GM19455 (cell line): Measurements from ENCODE around the gene HOTAIR.

ENCODE experiments used
- ATAC-seq: cut with Tn5 transposase; IDR thresholded peaks from one replicate; pipeline ENCODE4 v1.9.1; 2021; ENCODE audit not compliant: unreplicated experiment

HOTAIR gene

DNA sequence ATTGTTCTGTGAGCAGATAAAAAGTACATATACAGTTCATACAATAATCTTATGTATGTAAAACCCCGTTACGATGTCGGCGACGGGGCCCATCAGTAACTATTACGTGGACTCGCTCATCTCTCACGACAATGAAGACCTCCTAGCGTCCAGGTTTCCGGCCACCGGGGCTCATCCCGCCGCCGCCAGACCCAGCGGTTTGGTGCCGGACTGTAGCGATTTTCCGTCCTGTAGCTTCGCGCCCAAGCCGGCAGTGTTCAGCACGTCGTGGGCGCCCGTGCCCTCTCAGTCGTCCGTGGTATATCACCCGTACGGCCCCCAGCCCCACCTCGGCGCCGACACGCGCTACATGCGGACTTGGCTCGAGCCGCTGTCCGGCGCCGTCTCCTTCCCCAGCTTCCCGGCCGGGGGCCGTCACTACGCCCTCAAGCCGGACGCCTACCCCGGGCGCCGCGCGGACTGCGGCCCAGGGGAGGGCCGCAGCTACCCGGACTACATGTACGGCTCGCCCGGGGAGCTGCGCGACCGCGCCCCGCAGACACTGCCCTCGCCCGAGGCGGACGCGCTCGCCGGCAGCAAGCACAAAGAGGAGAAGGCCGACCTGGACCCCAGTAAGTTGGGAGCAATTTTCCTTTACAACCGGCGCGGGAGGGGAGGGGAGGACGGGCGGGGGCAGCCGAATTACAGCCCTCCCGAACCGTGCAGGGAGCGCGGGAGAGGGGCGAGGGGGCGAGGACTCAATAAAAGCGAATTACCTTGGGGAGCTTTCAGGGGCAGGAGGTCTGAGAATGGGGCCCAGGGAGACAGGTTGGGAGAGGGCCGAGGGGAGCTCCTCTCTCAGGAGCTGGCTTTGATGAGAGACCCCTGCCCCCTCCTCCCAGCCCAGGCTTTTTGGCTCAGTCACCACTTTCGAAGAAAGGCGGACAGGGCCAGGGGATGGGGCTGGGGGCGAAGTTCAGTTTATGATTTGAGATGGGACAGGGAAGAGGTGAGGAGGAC lies 25.7 kb upstream of the HOTAIR start, which contains the start of gene HOXC9:
Gene HOXC9, plus strand, starts transcription at position 46 of the 999 bp plus-strand sequence. Its CDS starts 28 bp downstream, at position 74.
- ATAC-seq = no peak

DNA sequence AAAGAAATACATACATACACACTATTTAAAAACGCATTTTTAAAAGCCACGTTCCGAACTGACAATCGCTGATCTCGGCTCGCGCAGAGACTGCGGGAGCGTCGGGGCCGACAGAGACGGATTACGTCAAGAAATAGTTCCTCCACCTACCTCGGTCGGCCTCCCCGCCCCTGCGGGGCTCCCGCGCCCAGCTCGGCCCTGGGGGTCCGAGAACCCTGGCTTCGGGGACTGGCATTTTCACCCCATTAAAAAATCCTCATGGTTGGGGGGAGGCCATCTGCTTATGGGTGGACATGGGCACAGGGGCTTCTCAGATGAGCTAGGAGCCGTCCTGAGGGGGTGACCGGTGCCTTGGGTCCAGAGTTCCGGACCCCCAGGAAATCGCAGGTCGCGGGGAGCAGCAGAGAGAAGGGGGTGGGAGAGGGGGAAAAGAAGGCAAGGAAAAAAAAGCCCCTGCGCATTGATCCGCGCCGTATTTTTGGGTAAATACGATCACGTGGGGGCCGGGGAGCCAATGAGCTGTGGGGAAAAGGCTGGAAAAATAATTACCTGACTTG lies 24.9 kb upstream of the HOTAIR start:
- ATAC-seq = no peak

DNA sequence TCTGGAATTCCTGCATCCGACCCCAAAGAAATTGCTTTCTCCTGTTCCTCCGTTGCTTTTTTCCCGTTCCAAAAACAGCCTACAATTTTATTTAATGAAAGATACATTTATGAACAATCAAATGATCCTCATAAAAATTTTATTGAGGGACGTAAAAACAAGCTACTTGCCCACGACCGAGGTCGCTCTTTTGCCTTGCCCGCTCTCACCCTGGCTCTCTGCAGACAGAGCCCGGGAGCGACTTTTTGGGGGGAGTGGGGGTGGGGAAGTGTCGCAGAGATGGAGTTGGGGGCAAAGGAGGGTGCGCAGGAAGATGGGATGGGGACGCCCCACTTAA lies 24.1 kb upstream of the HOTAIR start:
- no peak for ATAC-seq

DNA sequence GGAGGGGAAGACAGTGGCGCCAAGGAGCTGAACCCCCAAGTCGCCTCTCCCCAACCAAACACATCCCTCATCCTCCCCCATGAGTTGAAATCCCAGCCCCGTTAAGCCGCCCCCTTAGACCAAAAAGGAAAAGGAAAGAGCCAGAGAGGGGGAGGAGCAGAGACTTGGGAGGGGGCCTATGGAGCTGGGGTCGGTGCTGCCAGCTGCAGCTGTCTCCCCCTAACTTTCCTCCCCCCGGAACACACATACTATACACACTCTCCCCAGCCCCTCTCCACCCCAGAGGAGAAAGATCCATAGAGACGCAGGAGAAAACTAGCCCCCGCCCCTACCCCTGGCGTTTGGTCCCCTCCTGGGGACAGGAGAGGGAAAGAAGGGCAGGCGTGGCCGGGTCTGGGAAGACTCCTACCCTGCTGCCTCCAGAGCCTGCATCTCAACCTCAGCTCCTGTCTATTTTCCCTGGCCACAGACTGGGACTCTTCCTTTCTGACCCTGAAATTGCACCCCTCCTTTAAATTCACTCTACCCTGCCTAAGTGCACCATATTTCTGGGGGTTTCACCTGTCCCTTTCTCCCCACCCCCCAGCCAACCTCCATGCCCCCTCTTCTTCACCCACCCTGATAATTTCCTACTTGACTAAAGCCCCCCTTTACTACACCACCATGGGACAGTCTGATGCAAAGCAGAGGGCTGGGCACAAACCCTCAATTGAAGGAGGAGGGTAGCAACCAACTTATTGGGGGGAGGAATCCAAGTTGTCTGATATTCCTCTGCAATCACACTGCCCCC lies 23.6 kb upstream of the HOTAIR start:
- no peak for ATAC-seq

DNA sequence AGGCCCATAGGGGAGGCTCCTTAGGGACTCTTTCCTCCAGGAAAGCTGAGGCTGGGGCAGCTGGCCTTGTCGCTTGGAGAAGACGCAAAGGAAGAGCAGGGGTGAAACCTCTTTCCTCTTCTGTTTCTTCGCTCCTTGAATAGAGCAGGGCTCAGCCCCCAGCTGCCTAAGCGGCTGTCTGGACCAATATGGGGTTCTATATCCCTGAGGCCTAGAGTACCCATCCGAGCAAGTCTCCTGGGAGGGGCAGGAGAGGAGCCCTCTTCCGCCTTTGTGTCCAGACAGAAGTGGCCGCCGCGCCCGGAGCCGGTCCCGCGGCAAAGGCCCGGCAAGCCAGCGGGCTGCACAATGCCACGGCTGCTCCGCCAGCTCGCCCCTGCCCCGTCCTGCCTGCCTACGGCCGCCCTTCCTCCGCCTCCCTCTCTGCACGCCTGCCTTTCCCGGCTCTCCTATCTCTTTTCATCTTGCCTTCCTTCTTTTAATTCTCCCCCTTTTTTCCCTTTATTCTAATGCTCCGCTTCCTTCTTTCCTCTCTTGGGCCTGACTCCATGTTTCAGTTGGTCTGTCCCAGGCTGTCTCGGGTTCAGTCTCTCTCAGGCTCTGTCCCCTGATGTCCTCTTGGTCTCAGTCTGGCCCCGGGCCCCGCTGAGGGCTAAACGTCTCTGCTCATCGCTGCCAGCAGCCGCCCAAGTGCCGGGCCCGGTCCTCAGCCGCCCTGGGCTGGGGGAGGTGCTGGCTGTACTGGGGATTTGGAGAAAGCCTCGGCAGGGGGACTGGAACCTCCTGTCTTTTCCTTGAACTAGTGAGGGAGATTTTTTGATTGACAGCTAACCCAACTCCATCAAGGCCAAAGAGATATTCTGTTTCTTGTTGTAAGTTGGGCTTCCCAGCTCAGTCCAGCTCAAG lies 22.7 kb upstream of the HOTAIR start:
- no peak for ATAC-seq

DNA sequence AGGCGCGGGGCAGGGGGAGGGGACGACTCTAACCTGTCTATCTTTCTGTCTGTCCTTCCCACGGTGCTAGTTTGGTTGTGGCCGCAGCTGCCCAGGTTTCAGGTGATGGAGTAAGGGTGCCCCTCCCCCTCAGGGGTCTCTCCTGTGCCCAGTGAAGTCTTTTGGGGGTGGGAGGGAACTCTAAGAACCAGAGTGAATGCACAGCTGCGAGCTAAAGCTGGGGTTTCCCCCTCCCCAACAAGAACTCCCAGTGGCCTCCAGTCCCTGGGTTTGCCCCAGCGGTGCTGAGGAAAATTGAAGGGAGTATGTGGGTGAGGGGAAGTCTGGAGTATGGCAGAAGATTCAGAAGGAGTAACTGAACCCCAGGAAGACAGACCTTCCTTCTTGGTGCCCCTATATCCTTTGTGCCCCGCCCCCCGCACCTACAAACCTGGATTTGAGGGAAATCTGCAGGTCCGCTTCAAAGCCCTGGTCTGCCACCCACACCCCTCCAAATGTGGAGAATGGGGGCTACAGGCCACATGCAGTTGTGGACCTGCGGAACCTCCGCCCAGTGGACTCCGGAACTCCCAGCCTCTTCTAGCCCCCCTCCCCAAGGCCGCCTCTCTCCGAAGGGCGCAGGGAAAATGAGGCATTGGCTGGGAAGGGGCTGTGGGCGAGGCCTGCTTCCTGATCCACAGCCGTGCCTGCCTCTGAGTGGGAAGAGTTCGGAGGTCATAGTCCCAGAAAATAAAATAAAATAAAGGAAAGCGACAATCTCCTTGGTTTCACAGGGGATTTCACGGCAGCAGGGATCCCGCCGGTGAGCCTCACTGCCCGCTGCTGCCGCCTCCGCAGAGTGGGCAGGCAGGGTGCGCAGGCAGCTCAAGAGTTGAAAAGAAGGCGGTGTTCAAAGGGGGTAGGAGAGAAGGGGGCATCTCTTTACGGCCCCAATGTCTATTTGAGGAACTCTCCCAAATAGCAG lies 21.8 kb upstream of the HOTAIR start:
- ATAC-seq = no peak

DNA sequence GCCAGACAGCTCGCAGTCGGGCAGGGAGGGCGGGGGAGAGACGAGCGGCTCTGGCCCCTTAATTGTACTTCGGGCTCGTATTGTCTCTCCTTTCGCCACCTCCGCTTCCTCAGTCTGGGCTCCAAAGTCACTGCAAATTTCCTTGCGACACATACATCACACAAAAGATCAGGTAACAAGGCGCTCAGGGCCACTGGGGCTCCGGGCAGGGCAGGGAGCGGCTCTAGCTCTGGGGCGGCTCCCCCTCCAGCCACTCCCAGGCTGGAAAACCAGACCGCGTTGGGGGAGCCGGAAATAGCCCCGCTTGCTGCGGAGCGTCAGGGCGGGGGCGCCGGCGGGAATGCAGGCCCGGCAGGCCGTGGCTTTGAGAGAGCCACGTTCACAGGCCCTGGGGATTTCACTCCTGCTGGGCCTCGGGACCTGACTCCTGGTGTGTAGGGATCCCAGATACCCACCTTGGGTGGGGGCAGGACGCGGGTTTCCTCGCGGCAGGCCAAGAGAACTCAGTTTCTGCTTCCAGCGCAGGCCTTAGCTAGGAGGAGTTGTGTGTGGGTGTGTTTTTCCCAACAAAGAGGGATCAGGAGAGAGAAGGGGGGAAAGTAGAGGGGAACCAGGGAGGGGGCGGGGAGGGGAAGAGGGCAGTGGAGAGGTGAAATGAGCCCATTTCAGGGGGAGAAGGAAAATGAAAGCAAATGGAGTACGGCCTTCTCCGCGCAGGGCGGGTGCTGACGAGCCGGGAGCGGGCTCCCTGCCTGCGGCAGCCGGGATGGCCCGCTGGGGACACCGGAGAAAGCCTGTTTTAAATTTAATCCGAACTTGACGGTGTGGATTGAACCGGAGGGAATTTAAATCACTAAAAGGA lies 20.9 kb upstream of the HOTAIR start:
- no peak for ATAC-seq

DNA sequence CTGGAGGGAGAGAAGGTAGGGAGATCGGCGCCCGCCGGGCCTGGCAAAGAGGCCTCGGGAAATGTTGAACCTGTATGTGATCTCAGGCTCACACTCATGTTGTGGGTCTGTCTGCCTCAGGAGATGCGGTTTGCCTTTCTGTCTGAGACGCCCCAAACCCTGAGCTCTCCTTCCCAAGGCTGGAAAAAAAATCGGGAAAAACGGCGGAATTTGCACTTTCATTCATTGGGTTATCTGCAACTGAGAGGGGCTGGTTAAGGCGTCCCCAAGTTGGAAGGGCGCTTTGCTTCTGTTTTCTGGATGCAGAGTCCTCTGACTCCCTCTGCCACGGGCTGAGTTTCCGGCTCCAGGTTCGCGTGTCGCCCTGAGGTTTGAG lies 20.2 kb upstream of the HOTAIR start:
- ATAC-seq = no peak

DNA sequence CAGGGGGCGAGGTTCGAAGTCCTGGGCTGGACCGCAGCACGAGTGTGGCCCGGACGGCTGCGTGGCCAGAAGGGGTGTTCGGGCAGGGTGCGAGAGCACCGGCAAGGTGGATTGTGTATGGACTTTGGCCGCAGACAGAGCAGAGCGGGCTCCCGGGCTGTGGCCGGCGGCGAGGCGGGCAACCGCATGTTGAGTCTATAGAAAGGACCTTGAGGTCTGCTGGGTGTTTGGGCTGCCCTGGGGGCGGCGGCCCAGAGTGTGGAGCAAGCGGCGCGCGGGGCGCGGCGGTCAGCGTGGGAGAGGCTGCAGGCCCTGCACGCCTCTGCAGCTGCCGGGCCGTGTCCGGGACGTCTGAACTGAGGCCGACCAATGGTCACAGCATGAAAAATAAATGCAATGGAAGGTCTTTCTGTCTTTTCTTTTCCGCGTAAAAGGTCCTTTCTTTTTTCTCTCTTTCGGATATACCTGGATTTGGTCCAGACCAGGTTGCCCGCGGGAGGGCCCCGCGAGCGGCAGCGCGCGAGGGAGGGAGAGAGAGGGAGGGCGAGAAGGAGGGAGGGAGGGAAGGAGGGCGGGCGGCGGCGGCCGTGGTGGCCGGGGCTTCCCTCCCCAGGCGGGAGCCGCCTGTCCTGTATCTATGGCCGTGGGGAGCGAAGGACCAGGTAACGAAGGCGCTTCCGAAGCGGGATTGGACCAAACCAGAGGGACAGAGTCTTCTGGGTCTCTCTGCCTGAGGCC lies 19.7 kb upstream of the HOTAIR start:
- no peak for ATAC-seq

DNA sequence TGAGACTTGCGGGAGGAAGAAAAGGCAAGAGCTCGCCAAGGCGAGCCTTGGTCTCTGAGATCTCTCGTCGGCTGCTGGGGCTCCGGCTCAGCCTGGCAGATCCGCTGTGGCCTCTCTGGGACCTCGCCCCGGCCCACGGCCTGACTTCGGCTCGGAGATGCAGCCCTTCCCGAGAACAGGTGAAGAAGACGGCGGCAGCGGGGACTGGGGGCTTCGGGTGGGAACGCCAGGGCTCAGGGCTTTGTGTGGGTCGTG lies 19.2 kb upstream of the HOTAIR start:
- ATAC-seq = no peak

DNA sequence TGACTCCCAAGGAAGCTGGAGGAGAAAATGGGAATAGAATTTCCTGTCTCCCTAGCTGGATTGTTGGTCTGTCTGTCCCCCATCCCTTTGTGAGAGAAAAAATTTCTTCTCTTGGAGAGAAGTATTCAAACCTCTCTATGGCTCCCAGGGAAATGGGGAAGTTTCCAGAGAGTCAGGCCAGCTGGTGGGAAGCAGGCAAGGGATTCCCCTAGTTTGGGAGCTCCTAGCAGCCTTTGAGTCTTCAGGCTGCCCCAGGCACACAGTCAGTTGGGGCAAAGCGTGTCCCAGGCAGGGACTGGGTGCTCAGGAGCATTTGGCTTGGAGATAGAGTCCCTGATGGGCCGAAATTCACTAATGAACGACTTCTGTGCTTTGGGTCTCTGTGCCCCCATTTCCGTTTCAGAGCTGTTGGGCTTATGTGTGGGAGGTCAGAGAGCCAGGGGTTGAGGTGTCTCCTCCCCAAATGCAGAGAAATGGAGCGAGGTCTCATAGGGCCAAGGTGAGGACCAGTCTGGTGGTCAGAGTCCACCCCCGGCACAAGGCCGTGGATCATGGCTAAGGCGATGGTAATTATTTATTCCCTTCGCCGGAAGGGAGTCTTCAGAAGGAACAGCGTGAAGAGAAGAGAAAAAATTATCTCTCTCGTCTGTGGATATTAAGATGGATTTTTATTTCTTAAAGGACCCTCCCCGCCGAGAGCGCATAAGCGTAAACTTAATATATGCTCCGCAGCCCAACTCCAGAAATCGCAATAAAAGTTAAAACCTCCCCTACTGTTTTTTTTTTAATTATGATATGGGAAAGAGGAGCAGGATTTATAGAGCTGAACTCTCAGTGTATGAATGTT lies 18.6 kb upstream of the HOTAIR start:
- no peak for ATAC-seq

DNA sequence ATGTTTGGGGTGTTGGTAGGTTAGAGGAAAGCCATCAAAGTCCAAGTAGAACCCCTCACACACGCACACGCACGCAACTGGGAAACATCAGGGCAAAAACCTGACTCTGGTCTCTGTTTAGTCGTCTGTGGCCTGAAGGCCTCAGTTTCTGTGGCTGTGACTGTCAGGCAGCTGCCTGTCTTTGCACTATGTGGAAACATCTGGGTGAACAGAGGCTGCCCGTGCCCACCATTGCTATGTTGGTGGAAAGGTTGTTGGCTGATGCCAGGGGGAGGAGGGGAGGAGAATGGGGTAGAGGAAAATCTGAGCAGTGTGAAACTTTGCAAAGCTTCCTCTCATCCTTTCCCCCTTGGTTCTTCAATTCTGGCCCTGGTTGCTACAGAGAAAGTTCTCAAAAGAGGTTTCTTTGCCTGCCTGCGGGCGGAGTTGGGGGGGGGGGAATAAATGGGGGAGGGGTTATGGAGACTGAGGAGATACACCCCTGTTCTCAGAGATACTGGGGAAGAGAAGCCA lies 17.7 kb upstream of the HOTAIR start:
- no peak for ATAC-seq

DNA sequence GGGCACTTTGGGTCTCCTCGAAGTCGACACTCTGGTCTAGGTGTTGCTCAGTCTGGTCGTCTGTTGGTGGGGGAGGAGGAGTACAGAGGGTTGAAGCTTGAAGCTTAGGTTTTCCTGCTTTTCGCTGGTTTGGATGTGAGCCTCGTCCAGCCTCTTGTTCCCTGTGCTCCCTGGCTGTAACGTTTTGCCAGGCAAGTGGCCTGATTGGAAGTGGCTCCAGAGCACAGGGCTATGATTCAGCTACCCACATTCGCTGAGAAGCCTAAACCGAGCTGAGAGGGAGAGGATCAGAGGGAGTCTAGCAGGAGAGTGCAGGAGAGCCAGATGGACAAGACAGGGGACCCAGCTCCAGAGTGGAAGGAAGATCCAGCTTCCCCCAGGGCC lies 16.3 kb upstream of the HOTAIR start:
- ATAC-seq = no peak

DNA sequence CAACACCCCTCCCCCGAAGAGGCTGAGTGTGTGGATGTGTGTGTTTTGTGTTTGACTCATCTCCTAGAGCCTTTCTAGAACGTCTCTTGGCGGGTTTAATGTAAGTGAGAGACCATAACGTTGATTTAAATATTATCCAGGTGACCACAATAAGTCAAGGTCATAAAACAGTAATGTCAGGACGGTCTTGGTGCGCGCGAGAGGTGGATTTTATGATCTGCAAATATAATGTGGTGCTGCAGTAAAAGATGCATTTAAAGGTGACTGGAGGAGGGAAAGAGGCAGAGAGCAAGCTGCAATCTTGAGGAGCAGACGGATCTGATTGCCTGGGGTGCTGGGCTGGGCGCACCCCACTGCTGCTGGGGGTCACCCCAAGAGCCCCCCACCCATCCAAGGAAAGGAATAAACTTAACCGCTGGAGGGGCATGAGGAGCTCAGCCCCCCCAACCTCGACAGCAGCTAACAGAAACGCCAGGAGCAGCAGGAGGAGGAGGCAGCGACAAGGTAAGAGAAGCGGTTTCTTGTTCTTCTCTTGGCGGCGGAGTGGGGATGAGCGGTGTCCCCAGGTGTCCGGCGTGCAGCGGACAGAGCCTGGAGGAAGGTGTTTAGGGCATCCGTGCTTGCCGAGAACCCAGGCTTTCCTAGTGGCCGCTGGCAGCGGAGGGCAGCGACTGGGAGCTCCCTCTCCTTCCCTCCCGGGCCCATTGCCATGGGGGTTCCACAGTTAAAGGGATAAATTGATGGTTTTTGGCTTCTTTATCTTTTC lies 15.7 kb upstream of the HOTAIR start:
- no peak for ATAC-seq

DNA sequence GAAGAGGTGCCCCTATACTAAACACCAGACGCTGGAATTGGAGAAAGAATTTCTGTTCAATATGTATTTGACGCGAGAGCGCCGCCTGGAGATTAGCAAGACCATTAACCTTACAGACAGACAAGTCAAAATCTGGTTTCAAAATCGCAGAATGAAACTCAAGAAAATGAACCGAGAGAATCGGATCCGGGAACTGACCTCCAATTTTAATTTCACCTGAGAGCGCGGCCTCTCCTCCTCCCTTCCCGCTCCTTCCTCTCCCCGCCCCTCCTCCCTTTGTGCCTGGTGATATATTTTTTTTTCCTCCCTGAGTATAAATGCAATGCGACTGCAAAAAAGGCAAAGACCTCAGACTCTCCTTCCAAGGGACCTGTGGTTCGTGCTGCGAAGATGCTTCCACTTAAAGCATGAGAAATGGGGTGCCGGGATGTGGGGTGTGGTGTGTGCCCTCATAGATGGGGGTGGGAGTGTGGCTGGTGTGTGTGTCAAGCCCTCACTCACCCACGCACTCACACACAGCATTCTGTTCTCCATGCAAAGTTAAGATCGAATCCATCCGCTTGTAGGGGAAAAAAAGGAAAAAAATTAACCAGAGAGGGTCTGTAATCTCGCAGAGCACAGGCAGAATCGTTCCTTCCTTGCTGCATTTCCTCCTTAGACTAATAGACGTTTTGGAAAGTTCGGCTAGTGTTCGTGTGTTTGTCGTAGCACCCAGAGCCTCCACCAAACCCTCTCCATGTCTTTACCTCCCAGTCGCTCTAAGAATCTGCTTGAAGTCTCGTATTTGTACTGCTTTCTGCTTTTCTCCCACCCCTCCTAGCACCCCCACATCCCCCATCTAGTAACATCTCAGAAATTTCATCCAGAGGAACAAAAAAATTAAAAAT lies 14.7 kb upstream of the HOTAIR start:
- ATAC-seq = no peak
